NT2/D1 (cell line): Measurements from ENCODE around the gene UMAD1.

Experiments used
- SUZ12 ChIP-seq: IDR thresholded peaks from 2 replicates; pipeline ENCODE4 v1.6.1; 2011; ENCODE audit not compliant: insufficient read length, insufficient read depth; ENCODE audit errors: extremely low read depth
- YY1 ChIP-seq: IDR thresholded peaks from 2 replicates; pipeline ENCODE4 v1.6.1; 2011; ENCODE audit not compliant: insufficient read length, insufficient read depth

- TF ChIP-seq YY1, result no peak
- no peak for TF ChIP-seq SUZ12
Measured at GRCh38 chr7:7681936-7682329, 41.4 kb downstream of the UMAD1 start.
